HEK293 (cell line): ENCODE measurements around the gene PPFIA4.

Experiments
- CTCF ChIA-PET: fragments of 350-600 bp; formaldehyde crosslinking; extraction: SDS; loops from one replicate; lab custom pipeline; 2021; ENCODE audit warnings: antibody characterized with exemption; lab: Yijun Ruan, JAX
- POLR2A ChIA-PET: fragments of 300-600 bp; formaldehyde crosslinking; extraction: SDS; loops from one replicate; lab custom pipeline; 2020; ENCODE audit warnings: antibody characterized with exemption, inconsistent platforms; lab: Yijun Ruan, JAX
- H3K27ac ChIP-seq: fragments of 200-500 bp; sonication (Bioruptor generic); 2 replicates; pipeline ENCODE4 v1.5.1; 2014; ENCODE audit warnings: low read depth, low read length, control low read depth, inconsistent platforms; ENCODE audit errors: extremely low read depth
- H3K36me3 ChIP-seq, 2 experiments: fragments of 200-500 bp in 1 of 2; sonication (Bioruptor generic) in 1 of 2; 1 replicate in 1 of 2; 2 replicates in 1 of 2; pipeline ENCODE4 v1.5.1; 2014 to 2017; ENCODE audit warnings: inconsistent platforms in 2 of 2, low read length in 2 of 2; ENCODE audit not compliant: control insufficient read depth in 2 of 2, insufficient read depth in 1 of 2
- H3K4me1 ChIP-seq: fragments of 200-500 bp; sonication (Bioruptor generic); 2 replicates; pipeline ENCODE4 v1.5.1; 2014; ENCODE audit warnings: mild to moderate bottlenecking, low read length, inconsistent platforms; ENCODE audit not compliant: control insufficient read depth, insufficient read depth
- H3K4me3 ChIP-seq: 2 replicates; pipeline ENCODE4 v1.5.1; 2011; ENCODE audit warnings: low read depth, mild to moderate bottlenecking, control low read depth, low read length, moderate library complexity
- H3K9me3 ChIP-seq: fragments of 200-500 bp; sonication (Bioruptor generic); 2 replicates; pipeline ENCODE4 v1.5.1; 2014; ENCODE audit warnings: low read depth, low read length, inconsistent platforms; ENCODE audit not compliant: control insufficient read depth, insufficient read depth
- AEBP2 ChIP-seq: fragments of 450-650 bp; formaldehyde crosslinking; IDR thresholded peaks from 2 replicates; pipeline ENCODE4 v1.5.1; 2016; ENCODE audit warnings: missing biosample characterization, missing genetic modification characterization, borderline replicate concordance
- BCL11A ChIP-seq: fragments of 450-650 bp; formaldehyde crosslinking; IDR thresholded peaks from 2 replicates; pipeline ENCODE4 v1.5.1; 2016; ENCODE audit warnings: low read depth, missing biosample characterization, missing genetic modification characterization
- BCL11B ChIP-seq: fragments of 450-650 bp; formaldehyde crosslinking; IDR thresholded peaks from 2 replicates; pipeline ENCODE4 v1.5.1; 2016; ENCODE audit warnings: low read depth, missing biosample characterization, missing genetic modification characterization
- KLF17 ChIP-seq: fragments of 450-650 bp; formaldehyde crosslinking; IDR thresholded peaks from 2 replicates; pipeline ENCODE4 v1.5.1; 2016; ENCODE audit warnings: missing biosample characterization, missing genetic modification characterization
- KLF9 ChIP-seq: fragments of 450-650 bp; formaldehyde crosslinking; IDR thresholded peaks from 2 replicates; pipeline ENCODE4 v1.5.1; 2016; ENCODE audit warnings: missing biosample characterization, missing genetic modification characterization, low read depth
- PATZ1 ChIP-seq: fragments of 450-650 bp; formaldehyde crosslinking; IDR thresholded peaks from 2 replicates; pipeline ENCODE4 v1.5.1; 2016; ENCODE audit warnings: missing biosample characterization, missing genetic modification characterization
- REPIN1 ChIP-seq: fragments of 450-650 bp; formaldehyde crosslinking; IDR thresholded peaks from 2 replicates; pipeline ENCODE4 v1.5.1; 2017; ENCODE audit warnings: missing biosample characterization, missing genetic modification characterization, low read depth
- SP3 ChIP-seq: fragments of 450-650 bp; formaldehyde crosslinking; IDR thresholded peaks from 2 replicates; pipeline ENCODE4 v1.5.1; 2016; ENCODE audit warnings: missing biosample characterization, missing genetic modification characterization
- ZBTB8A ChIP-seq: fragments of 450-650 bp; formaldehyde crosslinking; IDR thresholded peaks from 2 replicates; pipeline ENCODE4 v1.5.1; 2016; ENCODE audit warnings: missing biosample characterization, missing genetic modification characterization
- ZIC2 ChIP-seq: fragments of 450-650 bp; formaldehyde crosslinking; IDR thresholded peaks from 2 replicates; pipeline ENCODE4 v1.5.1; 2016; ENCODE audit warnings: missing biosample characterization, missing genetic modification characterization
- ZNF121 ChIP-seq: fragments of 450-650 bp; formaldehyde crosslinking; IDR thresholded peaks from 2 replicates; pipeline ENCODE4 v1.5.1; 2016; ENCODE audit warnings: missing biosample characterization, missing genetic modification characterization
- ZNF169 ChIP-seq: fragments of 450-650 bp; formaldehyde crosslinking; IDR thresholded peaks from 2 replicates; pipeline ENCODE4 v1.5.1; 2016; ENCODE audit warnings: missing biosample characterization, missing genetic modification characterization
- ZNF214 ChIP-seq: fragments of 450-650 bp; formaldehyde crosslinking; IDR thresholded peaks from 2 replicates; pipeline ENCODE4 v1.5.1; 2017; ENCODE audit warnings: missing biosample characterization, mild to moderate bottlenecking, missing genetic modification characterization, borderline replicate concordance
- ZNF248 ChIP-seq: fragments of 450-650 bp; formaldehyde crosslinking; IDR thresholded peaks from 2 replicates; pipeline ENCODE4 v1.5.1; 2017; ENCODE audit warnings: missing biosample characterization, missing genetic modification characterization
- ZNF354C ChIP-seq: fragments of 450-650 bp; formaldehyde crosslinking; IDR thresholded peaks from 2 replicates; pipeline ENCODE4 v1.5.1; 2016; ENCODE audit warnings: missing biosample characterization, missing genetic modification characterization, low read depth, borderline replicate concordance
- ZNF404 ChIP-seq: fragments of 450-650 bp; formaldehyde crosslinking; IDR thresholded peaks from 2 replicates; pipeline ENCODE4 v1.5.1; 2017; ENCODE audit warnings: missing biosample characterization, missing genetic modification characterization
- ZNF423 ChIP-seq: fragments of 450-650 bp; formaldehyde crosslinking; IDR thresholded peaks from 2 replicates; pipeline ENCODE4 v1.5.1; 2016; ENCODE audit warnings: missing biosample characterization, missing genetic modification characterization
- ZNF560 ChIP-seq: fragments of 450-650 bp; formaldehyde crosslinking; IDR thresholded peaks from 2 replicates; pipeline ENCODE4 v1.5.1; 2017; ENCODE audit warnings: missing biosample characterization, missing genetic modification characterization, borderline replicate concordance
- ZNF660 ChIP-seq: fragments of 450-650 bp; IDR thresholded peaks from 2 replicates; pipeline ENCODE4 v1.5.1; 2018; ENCODE audit warnings: missing biosample characterization, mild to moderate bottlenecking, missing genetic modification characterization
- ZSCAN5A ChIP-seq: fragments of 450-650 bp; formaldehyde crosslinking; IDR thresholded peaks from 2 replicates; pipeline ENCODE4 v1.5.1; 2016; ENCODE audit warnings: missing biosample characterization, missing genetic modification characterization
- ZXDB ChIP-seq: fragments of 450-650 bp; formaldehyde crosslinking; IDR thresholded peaks from 2 replicates; pipeline ENCODE4 v1.5.1; 2016; ENCODE audit warnings: missing biosample characterization, missing genetic modification characterization
- TF ChIP-seq, protein P1 (sequence below): fragments of 450-650 bp; formaldehyde crosslinking; IDR thresholded peaks from 2 replicates; pipeline ENCODE4 v1.5.0; 2017; ENCODE audit warnings: missing biosample characterization, missing genetic modification characterization, borderline replicate concordance
- TF ChIP-seq, protein P2 (sequence below): fragments of 450-650 bp; formaldehyde crosslinking; IDR thresholded peaks from 2 replicates; pipeline ENCODE4 v1.5.1; 2017; ENCODE audit warnings: missing biosample characterization, missing genetic modification characterization

The PPFIA4 gene

GRCh38 chr1:203095061-203095690 lies 68.9 kb downstream of the PPFIA4 start (continued):
- TF ChIP-seq PATZ1 (tag by site-specific recombination) (no peak), ZNF169 (tag by site-specific recombination) (no peak), ZNF248 (no peak), BCL11A (tag by site-specific recombination) (no peak), ZSCAN5A (no peak), ZNF354C (tag by site-specific recombination) (no peak), ZNF214 (tag by site-specific recombination) (no peak), KLF17 (tag by site-specific recombination) (no peak)
- TF ChIP-seq, protein P1, sequence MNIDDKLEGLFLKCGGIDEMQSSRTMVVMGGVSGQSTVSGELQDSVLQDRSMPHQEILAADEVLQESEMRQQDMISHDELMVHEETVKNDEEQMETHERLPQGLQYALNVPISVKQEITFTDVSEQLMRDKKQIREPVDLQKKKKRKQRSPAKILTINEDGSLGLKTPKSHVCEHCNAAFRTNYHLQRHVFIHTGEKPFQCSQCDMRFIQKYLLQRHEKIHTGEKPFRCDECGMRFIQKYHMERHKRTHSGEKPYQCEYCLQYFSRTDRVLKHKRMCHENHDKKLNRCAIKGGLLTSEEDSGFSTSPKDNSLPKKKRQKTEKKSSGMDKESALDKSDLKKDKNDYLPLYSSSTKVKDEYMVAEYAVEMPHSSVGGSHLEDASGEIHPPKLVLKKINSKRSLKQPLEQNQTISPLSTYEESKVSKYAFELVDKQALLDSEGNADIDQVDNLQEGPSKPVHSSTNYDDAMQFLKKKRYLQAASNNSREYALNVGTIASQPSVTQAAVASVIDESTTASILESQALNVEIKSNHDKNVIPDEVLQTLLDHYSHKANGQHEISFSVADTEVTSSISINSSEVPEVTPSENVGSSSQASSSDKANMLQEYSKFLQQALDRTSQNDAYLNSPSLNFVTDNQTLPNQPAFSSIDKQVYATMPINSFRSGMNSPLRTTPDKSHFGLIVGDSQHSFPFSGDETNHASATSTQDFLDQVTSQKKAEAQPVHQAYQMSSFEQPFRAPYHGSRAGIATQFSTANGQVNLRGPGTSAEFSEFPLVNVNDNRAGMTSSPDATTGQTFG: no peak

GRCh38 chr1:203096566-203096965 lies 70.3 kb downstream of the PPFIA4 start:
- Histone ChIP-seq H3K4me1 (no peaks in the 10 kb centered on the region), H3K36me3 (no peaks in the 10 kb centered on the region), H3K4me3 (no peak overlapping the region), H3K27ac (no peak overlapping the region), H3K9me3 (no peaks in the 10 kb centered on the region)
- CTCF ChIA-PET: interaction anchor here (1.0 to 2.9 kb wide), 3 partner anchors 12 to 171 kb away, joined by 3 to 10 read pairs (median 6); no protein-coding TSS in a partner anchor
- TF ChIP-seq ZNF423 (tag by site-specific recombination) (no peak), ZIC2 (peak; percentile 10; the same call in 1 of the 2 replicates), KLF9 (tag by site-specific recombination) (no peak), ZNF121 (tag by site-specific recombination) (no peak)
- POLR2A ChIA-PET: no interaction called here

DNA sequence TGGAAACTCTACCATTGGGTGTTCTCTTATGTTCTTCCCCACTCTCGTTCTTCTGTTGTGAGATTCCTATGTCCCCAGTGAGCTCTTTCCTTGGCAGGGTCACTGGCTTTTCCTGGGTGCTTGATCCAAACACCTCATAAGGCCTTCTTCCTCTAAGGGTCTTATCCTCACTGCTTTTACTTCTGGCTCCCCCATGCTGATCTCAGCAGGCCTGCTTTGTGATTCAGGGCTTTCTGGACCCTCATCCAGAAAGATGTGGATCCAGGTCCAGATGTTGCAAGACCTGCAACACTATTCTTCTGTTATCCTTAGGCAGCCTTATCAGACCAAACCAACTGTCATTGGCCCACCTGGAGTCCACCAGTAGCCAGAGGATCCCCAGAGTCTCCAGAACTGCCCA lies 70.7 kb downstream of the PPFIA4 start:
- Histone ChIP-seq H3K4me3 (no peak overlapping the region), H3K9me3 (no peaks in the 10 kb centered on the region), H3K27ac (no peak overlapping the region), H3K36me3 (no peaks in the 10 kb centered on the region), H3K4me1 (no peaks in the 10 kb centered on the region)
- ChIA-PET POLR2A (no interaction called here), CTCF (interaction anchor here (1.0 to 2.9 kb wide), 3 partner anchors 12 to 171 kb away, joined by 3 to 10 read pairs (median 6); no protein-coding TSS in a partner anchor)
- TF ChIP-seq, protein P2, sequence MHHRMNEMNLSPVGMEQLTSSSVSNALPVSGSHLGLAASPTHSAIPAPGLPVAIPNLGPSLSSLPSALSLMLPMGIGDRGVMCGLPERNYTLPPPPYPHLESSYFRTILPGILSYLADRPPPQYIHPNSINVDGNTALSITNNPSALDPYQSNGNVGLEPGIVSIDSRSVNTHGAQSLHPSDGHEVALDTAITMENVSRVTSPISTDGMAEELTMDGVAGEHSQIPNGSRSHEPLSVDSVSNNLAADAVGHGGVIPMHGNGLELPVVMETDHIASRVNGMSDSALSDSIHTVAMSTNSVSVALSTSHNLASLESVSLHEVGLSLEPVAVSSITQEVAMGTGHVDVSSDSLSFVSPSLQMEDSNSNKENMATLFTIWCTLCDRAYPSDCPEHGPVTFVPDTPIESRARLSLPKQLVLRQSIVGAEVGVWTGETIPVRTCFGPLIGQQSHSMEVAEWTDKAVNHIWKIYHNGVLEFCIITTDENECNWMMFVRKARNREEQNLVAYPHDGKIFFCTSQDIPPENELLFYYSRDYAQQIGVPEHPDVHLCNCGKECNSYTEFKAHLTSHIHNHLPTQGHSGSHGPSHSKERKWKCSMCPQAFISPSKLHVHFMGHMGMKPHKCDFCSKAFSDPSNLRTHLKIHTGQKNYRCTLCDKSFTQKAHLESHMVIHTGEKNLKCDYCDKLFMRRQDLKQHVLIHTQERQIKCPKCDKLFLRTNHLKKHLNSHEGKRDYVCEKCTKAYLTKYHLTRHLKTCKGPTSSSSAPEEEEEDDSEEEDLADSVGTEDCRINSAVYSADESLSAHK: no peak
- TF ChIP-seq ZXDB (tag by site-specific recombination) (no peak), SP3 (tag by site-specific recombination) (no peak), BCL11B (tag by site-specific recombination) (no peak), AEBP2 (tag by site-specific recombination) (no peak), REPIN1 (tag by site-specific recombination) (no peak), ZNF404 (no peak), ZBTB8A (tag by site-specific recombination) (no peak), ZNF560 (tag by site-specific recombination) (no peak), ZNF660 (tag by site-specific recombination) (no peak)
